K562 (cell line): ENCODE results near the gene ARHGAP15. TPM values are rescaled to one million over a fixed set of nuclear protein-coding genes. Genes with fewer than 3 reads are reported as not detected.

Experiments used
- ATAC-seq: fragments of 200-7000 bp; cut with Tn5 transposase; 3 replicates; pipeline ENCODE4 v1.9.1; 2020; ENCODE audit warnings: moderate library complexity
- BruUV-seq: library from RNA; stranded (reverse); fragments of 400-500 nt; replicated peaks from 2 replicates; lab custom pipeline; 2021; lab: Mats Ljungman, UMichigan
- CTCF ChIA-PET: fragments of 300-600 bp; formaldehyde crosslinking; extraction: SDS; loops from one replicate; lab custom pipeline; 2021; ENCODE audit warnings: low intra/inter-chr PET ratio; lab: Yijun Ruan, JAX
- POLR2A ChIA-PET: fragments of 300-600, 350-650 bp; sonication (Branson Sonifier 250); formaldehyde crosslinking; extraction: SDS; loops from one replicate; lab custom pipeline; 2021; ENCODE audit warnings: antibody characterized with exemption, inconsistent platforms; lab: Yijun Ruan, JAX
- DNase-seq, 4 experiments: peaks; one replicate each; pipeline versions ENCODE4 v3.0.0 to v3.0.0-alpha.2; 2011 to 2018; ENCODE audit warnings: low spot score in 3 of 4, mixed read lengths in 3 of 4; ENCODE audit errors: extremely low read depth in 1 of 4
- FAIRE-seq: peaks from 2 replicates; lab custom pipeline; 2011; peaks lifted over from hg19 to GRCh38; lab: Jason Lieb, UNC
- H2AFZ ChIP-seq: 2 replicates; pipeline ENCODE4 v1.6.0; 2011; ENCODE audit warnings: low read depth, low read length, control low read depth, inconsistent platforms
- H3K27ac ChIP-seq: fragments of 200-600 bp; 3 replicates; pipeline ENCODE4 v1.8.0; 2011; ENCODE audit warnings: low read depth, mild to moderate bottlenecking, control low read depth, inconsistent platforms, low read length, moderate library complexity, mixed read lengths; ENCODE audit errors: extremely low read depth
- H3K27me3 ChIP-seq, 2 experiments: fragments of 300-600 bp in 1 of 2; 2 replicates in 1 of 2; 3 replicates in 1 of 2; pipeline versions ENCODE4 v1.6.0 to v1.8.0; 2011; ENCODE audit warnings: inconsistent platforms in 2 of 2, low read length in 2 of 2, mild to moderate bottlenecking in 1 of 2, mixed read lengths in 1 of 2, moderate library complexity in 1 of 2; ENCODE audit not compliant: control insufficient read depth in 2 of 2, insufficient read depth in 2 of 2
- H3K36me3 ChIP-seq: fragments of 300-600 bp; 3 replicates; pipeline ENCODE4 v1.8.0; 2011; ENCODE audit warnings: mild to moderate bottlenecking, low read length, inconsistent platforms; ENCODE audit not compliant: control insufficient read depth, insufficient read depth
- H3K4me1 ChIP-seq, 2 experiments: fragments of 200-600 bp in 1 of 2; replicated peaks in 1 of 2; 2 replicates in 1 of 2; 3 replicates in 1 of 2; pipeline versions ENCODE4 v1.5.1 to v1.8.0; 2011; ENCODE audit warnings: inconsistent platforms in 2 of 2, low read length in 2 of 2, mild to moderate bottlenecking in 1 of 2, mixed read lengths in 1 of 2, moderate library complexity in 1 of 2; ENCODE audit not compliant: control insufficient read depth in 2 of 2, insufficient read depth in 2 of 2
- H3K4me2 ChIP-seq: 2 replicates; pipeline ENCODE4 v1.6.1; 2011; ENCODE audit warnings: low read length, control low read depth, inconsistent platforms, mixed read lengths; ENCODE audit not compliant: insufficient read depth
- H3K4me3 ChIP-seq: fragments of 200-600 bp; sonication (generic), shearing (Covaris generic); 2 replicates; pipeline ENCODE4 v1.5.1; 2016; ENCODE audit warnings: control low read depth, inconsistent platforms
- H3K79me2 ChIP-seq: fragments of 200-600 bp; 3 replicates; pipeline ENCODE4 v1.8.0; 2011; ENCODE audit warnings: low read length, inconsistent platforms; ENCODE audit not compliant: control insufficient read depth, insufficient read depth
- H3K9ac ChIP-seq, 2 experiments: 2 replicates each; pipeline versions ENCODE4 v1.6.0 to v1.6.1; 2011; ENCODE audit warnings: low read depth in 2 of 2, low read length in 2 of 2, control low read depth in 1 of 2, inconsistent platforms in 1 of 2, mild to moderate bottlenecking in 1 of 2, mixed read lengths in 1 of 2; ENCODE audit not compliant: insufficient read depth in 1 of 2
- H3K9me1 ChIP-seq: one replicate; pipeline ENCODE4 v1.6.0; 2011; ENCODE audit warnings: inconsistent platforms, mild to moderate bottlenecking, low read length, moderate library complexity; ENCODE audit not compliant: control insufficient read depth, insufficient read depth
- H3K9me3 ChIP-seq: replicated peaks from 2 replicates; pipeline ENCODE4 v1.5.1; 2011; ENCODE audit warnings: low read depth, low read length, inconsistent platforms; ENCODE audit not compliant: control insufficient read depth, insufficient read depth
- H4K20me1 ChIP-seq: replicated peaks from 2 replicates; pipeline ENCODE4 v1.6.1; 2011; ENCODE audit warnings: low read length, inconsistent platforms, mixed read lengths; ENCODE audit not compliant: control insufficient read depth, insufficient read depth
- COPS2 ChIP-seq: fragments of 450-650 bp; conservative IDR thresholded peaks from 2 replicates; pipeline ENCODE4 v1.6.1; 2016; ENCODE audit warnings: mild to moderate bottlenecking, moderate library complexity
- FOS ChIP-seq: IDR thresholded peaks from 3 replicates; pipeline ENCODE4 v1.6.1; 2011; ENCODE audit not compliant: insufficient read length; ENCODE audit errors: extremely low read depth
- GATAD2A ChIP-seq: fragments of 450-650 bp; IDR thresholded peaks from 2 replicates; pipeline ENCODE4 v1.6.1; 2017
- POLR3A ChIP-seq: IDR thresholded peaks from 2 replicates; pipeline ENCODE4 v1.6.1; 2011; ENCODE audit warnings: borderline replicate concordance, mild to moderate bottlenecking, moderate library complexity; ENCODE audit not compliant: insufficient read length, insufficient read depth; ENCODE audit errors: extremely low read depth
- PYGO2 ChIP-seq: fragments of 450-650 bp; IDR thresholded peaks from 2 replicates; pipeline ENCODE4 v1.6.1; 2016; ENCODE audit warnings: mild to moderate bottlenecking, missing genetic modification characterization, moderate library complexity, missing compliant biosample characterization
- SMARCC2 ChIP-seq: fragments of 450-650 bp; IDR thresholded peaks from 2 replicates; pipeline ENCODE4 v1.6.1; 2017; ENCODE audit warnings: antibody characterized with exemption, moderate library complexity, mild to moderate bottlenecking, low read depth
- TEAD2 ChIP-seq: fragments of 450-650 bp; IDR thresholded peaks from 2 replicates; pipeline ENCODE4 v1.6.1; 2016; ENCODE audit warnings: missing genetic modification characterization, control low read depth, missing compliant biosample characterization
- YY1 ChIP-seq, 3 experiments: IDR thresholded peaks; 2 replicates each; pipeline ENCODE4 v1.6.1; 2011; ENCODE audit warnings: low read length in 2 of 3, mild to moderate bottlenecking in 2 of 3, moderate library complexity in 2 of 3, borderline replicate concordance in 1 of 3, control low read depth in 1 of 3, low read depth in 1 of 3; ENCODE audit not compliant: insufficient read depth in 3 of 3, insufficient replicate concordance in 2 of 3, control insufficient read depth in 1 of 3, insufficient read length in 1 of 3; ENCODE audit errors: extremely low read depth in 1 of 3
- ZNF124 ChIP-seq: sonication (generic); formaldehyde crosslinking; IDR thresholded peaks from 2 replicates; pipeline ENCODE4 v1.8.1; 2022; ENCODE audit warnings: missing genetic modification reagents
- ZNF253 ChIP-seq: fragments of 250-450 bp; sonication (Bioruptor Pico); conservative IDR thresholded peaks from 2 replicates; pipeline ENCODE4 v1.6.1; 2021; ENCODE audit warnings: mild to moderate bottlenecking
- ZNF699 ChIP-seq: fragments of 250-450 bp; sonication (Bioruptor Pico); IDR thresholded peaks from 2 replicates; pipeline ENCODE4 v1.8.0; 2021; ENCODE audit warnings: mild to moderate bottlenecking, moderate library complexity; ENCODE audit not compliant: insufficient replicate concordance
- in situ Hi-C: fragments of 300-500 bp; cut with MboI; formaldehyde crosslinking; loops from 4 replicates; pipeline ENCODE4 v1.15.0; 2018; ENCODE audit warnings: inconsistent platforms, mixed read lengths
- intact Hi-C: fragments of 100-400 bp; cut with micrococcal nuclease; formaldehyde crosslinking; loops from 2 replicates; pipeline ENCODE4 v1.14.2; 2022
- polyA plus RNA-seq, 8 experiments: library from polyadenylated mRNA; depleted of rRNA in 4 of 8; stranded (reverse) in 5 of 8; unstranded in 3 of 8; fragments of >200 nt; fragmentation: Nextera tagmentation in 2 of 8; fragmentation: Illumina TruSeq in 1 of 8; extraction: Ambion mirVana in 2 of 8; extraction: Trizol in 1 of 8; gene quantifications; 2 replicates each; pipeline versions ENCODE4 v1.2.1 to v1.2.3, GENCODE V29; 2011 to 2014; ENCODE audit warnings: inconsistent platforms in 1 of 8, missing spikeins in 1 of 8
- total RNA-seq, 7 experiments: library from RNA; depleted of rRNA in 6 of 7; stranded (reverse); fragments of >200 nt in 6 of 7; fragmentation: Illumina TruSeq in 2 of 7; extraction: Trizol in 2 of 7; gene quantifications; 2 replicates each; pipeline versions ENCODE4 v1.2.1 to v1.2.3, GENCODE V29; 2011 to 2021; ENCODE audit warnings: low replicate concordance in 1 of 7
- TF ChIP-seq, protein P1 (sequence below): fragments of 250-450 bp; sonication (Bioruptor Pico); IDR thresholded peaks from 2 replicates; pipeline ENCODE4 v1.6.1; 2021; ENCODE audit warnings: mild to moderate bottlenecking
- TF ChIP-seq, protein P2 (sequence below): sonication (generic); formaldehyde crosslinking; IDR thresholded peaks from 2 replicates; pipeline ENCODE4 v1.8.1; 2022; ENCODE audit warnings: missing genetic modification reagents
- TF ChIP-seq, protein P3 (sequence below), 2 experiments: fragments of 200-800 bp in 1 of 2; sonication (Bioruptor generic) in 1 of 2; sonication (generic) in 1 of 2; formaldehyde crosslinking in 1 of 2; IDR thresholded peaks in 1 of 2; conservative IDR thresholded peaks in 1 of 2; 2 replicates each; pipeline versions ENCODE4 v1.5.0 to v1.6.1; 2016 to 2020; ENCODE audit warnings: missing compliant biosample characterization in 1 of 2, missing genetic modification characterization in 1 of 2, missing genetic modification reagents in 1 of 2
- TF ChIP-seq, protein P4 (sequence below): sonication (generic); formaldehyde crosslinking; IDR thresholded peaks from 2 replicates; pipeline ENCODE4 v1.8.1; 2023; ENCODE audit warnings: mild to moderate bottlenecking, missing genetic modification reagents

ARHGAP15 gene
- total and polyA plus RNA-seq, 9 of the 15 experiments (the other 6 are each of a cell fraction or from before 2014, with no cell fraction given) = 1.5 to 17.9 (median 7.9) TPM

DNA sequence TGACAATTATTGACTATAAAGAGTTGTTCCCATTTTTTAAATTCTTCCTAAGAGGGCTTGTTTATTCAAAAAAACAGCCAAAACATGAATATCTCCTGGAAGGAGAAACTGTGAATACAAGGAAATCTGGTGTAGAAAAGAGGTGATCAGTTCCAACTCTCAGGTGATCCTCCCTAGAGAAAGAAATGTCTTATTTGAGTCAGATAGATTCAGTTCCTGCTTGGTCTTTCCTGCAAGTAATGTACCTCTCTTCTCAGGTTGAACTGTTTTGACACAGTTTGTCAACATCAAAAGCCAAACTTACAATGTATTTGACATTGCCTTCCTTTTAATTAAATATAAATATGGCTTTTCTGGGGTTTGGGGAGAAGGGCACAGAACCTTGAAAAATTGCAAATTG is 567.4 kb downstream of the ARHGAP15 start:
- ChIA-PET CTCF (no interaction called here), POLR2A (no interaction called here)
- no peaks in the 10 kb centered on the region for H3K79me2 ChIP-seq
- peaks cover 0 to 4% of the 10 kb centered on the region in 2 experiments; a peak in 2 of 5 replicates for H3K4me1 ChIP-seq
- BruUV-seq = no TSS peak
- intact Hi-C loops = no loop called here
- no peak overlapping the region for H3K27ac ChIP-seq
- no peak for DNase-seq
- no peak overlapping the region for H3K4me3 ChIP-seq
- no peaks in the 10 kb centered on the region for H3K27me3 ChIP-seq
- no peak overlapping the region for H2AFZ ChIP-seq
- H3K36me3 ChIP-seq = no peaks in the 10 kb centered on the region
- no peaks in the 10 kb centered on the region for H3K9me1 ChIP-seq
- no peak overlapping the region for H3K9ac ChIP-seq
- H4K20me1 ChIP-seq = no peaks in the 10 kb centered on the region
- no peak for ATAC-seq
- in situ Hi-C loops = no loop called here
- no peaks in the 10 kb centered on the region for H3K9me3 ChIP-seq
- no peak for FAIRE-seq
- no peak overlapping the region for H3K4me2 ChIP-seq
- TF ChIP-seq, protein P1, sequence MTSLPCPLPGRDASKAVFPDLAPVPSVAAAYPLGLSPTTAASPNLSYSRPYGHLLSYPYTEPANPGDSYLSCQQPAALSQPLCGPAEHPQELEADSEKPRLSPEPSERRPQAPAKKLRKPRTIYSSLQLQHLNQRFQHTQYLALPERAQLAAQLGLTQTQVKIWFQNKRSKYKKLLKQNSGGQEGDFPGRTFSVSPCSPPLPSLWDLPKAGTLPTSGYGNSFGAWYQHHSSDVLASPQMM = no peak
- TF ChIP-seq YY1 (IDR thresholded peaks at IDR 0.05; ENCODE audit: borderline replicate concordance in 1 of 3, control insufficient read depth in 1 of 3, extremely low read depth in 1 of 3, insufficient read depth in 3 of 3, insufficient read length in 1 of 3, insufficient replicate concordance in 2 of 3, low read depth in 1 of 3, low read length in 2 of 3) (no peak), PYGO2 (no peak), GATAD2A (no peak), POLR3A (no peak), COPS2 (no peak), ZNF253 (CRISPR knock-in tag) (no peak), ZNF699 (CRISPR knock-in tag) (no peak), ZNF124 (CRISPR knock-in tag) (no peak), FOS (no peak), SMARCC2 (no peak), TEAD2 (tag) (no peak)
- TF ChIP-seq, protein P2, sequence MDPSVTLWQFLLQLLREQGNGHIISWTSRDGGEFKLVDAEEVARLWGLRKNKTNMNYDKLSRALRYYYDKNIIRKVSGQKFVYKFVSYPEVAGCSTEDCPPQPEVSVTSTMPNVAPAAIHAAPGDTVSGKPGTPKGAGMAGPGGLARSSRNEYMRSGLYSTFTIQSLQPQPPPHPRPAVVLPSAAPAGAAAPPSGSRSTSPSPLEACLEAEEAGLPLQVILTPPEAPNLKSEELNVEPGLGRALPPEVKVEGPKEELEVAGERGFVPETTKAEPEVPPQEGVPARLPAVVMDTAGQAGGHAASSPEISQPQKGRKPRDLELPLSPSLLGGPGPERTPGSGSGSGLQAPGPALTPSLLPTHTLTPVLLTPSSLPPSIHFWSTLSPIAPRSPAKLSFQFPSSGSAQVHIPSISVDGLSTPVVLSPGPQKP = no peak
- TF ChIP-seq, protein P3, sequence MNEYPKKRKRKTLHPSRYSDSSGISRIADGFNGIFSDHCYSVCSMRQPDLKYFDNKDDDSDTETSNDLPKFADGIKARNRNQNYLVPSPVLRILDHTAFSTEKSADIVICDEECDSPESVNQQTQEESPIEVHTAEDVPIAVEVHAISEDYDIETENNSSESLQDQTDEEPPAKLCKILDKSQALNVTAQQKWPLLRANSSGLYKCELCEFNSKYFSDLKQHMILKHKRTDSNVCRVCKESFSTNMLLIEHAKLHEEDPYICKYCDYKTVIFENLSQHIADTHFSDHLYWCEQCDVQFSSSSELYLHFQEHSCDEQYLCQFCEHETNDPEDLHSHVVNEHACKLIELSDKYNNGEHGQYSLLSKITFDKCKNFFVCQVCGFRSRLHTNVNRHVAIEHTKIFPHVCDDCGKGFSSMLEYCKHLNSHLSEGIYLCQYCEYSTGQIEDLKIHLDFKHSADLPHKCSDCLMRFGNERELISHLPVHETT (CRISPR knock-in tag; conservative IDR thresholded peaks at IDR 0.05 in 1 of 2, IDR thresholded peaks at IDR 0.05 in 1 of 2) = no peak
- TF ChIP-seq, protein P4, sequence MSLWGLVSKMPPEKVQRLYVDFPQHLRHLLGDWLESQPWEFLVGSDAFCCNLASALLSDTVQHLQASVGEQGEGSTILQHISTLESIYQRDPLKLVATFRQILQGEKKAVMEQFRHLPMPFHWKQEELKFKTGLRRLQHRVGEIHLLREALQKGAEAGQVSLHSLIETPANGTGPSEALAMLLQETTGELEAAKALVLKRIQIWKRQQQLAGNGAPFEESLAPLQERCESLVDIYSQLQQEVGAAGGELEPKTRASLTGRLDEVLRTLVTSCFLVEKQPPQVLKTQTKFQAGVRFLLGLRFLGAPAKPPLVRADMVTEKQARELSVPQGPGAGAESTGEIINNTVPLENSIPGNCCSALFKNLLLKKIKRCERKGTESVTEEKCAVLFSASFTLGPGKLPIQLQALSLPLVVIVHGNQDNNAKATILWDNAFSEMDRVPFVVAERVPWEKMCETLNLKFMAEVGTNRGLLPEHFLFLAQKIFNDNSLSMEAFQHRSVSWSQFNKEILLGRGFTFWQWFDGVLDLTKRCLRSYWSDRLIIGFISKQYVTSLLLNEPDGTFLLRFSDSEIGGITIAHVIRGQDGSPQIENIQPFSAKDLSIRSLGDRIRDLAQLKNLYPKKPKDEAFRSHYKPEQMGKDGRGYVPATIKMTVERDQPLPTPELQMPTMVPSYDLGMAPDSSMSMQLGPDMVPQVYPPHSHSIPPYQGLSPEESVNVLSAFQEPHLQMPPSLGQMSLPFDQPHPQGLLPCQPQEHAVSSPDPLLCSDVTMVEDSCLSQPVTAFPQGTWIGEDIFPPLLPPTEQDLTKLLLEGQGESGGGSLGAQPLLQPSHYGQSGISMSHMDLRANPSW (CRISPR knock-in tag) = no peak
